ENCODE results near the gene IL10RB.

DNA sequence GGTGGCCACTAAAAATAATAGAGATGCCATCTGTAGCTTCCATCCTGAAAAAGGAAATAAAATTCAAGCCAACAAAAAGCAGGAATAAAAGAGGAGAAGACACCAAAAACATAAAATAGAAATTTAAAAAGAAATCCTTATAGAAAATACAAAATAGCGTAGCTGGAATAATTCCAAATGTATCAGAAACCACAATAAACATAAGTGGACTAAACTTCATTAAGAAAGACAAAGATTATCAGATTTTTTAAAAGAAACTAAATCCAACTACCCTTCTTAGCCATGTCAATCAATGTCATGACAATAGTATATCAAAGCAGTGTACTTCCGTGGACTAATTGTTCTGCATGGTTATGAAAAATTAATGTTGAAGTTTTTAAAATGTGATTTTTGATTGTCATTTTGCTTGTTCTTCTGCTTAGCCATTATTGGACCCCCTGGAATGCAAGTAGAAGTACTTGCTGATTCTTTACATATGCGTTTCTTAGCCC lies 13.2 kb downstream of the IL10RB start:
- TF ChIP-seq, protein P1, sequence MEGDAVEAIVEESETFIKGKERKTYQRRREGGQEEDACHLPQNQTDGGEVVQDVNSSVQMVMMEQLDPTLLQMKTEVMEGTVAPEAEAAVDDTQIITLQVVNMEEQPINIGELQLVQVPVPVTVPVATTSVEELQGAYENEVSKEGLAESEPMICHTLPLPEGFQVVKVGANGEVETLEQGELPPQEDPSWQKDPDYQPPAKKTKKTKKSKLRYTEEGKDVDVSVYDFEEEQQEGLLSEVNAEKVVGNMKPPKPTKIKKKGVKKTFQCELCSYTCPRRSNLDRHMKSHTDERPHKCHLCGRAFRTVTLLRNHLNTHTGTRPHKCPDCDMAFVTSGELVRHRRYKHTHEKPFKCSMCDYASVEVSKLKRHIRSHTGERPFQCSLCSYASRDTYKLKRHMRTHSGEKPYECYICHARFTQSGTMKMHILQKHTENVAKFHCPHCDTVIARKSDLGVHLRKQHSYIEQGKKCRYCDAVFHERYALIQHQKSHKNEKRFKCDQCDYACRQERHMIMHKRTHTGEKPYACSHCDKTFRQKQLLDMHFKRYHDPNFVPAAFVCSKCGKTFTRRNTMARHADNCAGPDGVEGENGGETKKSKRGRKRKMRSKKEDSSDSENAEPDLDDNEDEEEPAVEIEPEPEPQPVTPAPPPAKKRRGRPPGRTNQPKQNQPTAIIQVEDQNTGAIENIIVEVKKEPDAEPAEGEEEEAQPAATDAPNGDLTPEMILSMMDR (IDR thresholded peaks at IDR 0.05), result no peak
- TF ChIP-seq POLR2A (IDR thresholded peaks at IDR 0.05), result no peak

All from breast epithelium (tissue), 3 donors.